Measurements from ENCODE around the gene TAX1BP3.
"Not testable (repeated sequence)": the region's sequence is repeated elsewhere in the genome, so short reads cannot be mapped to it uniquely, and the experiment has no call there.

TAX1BP3 gene

GRCh38 chr17:3668279-3669084 is at the start of gene TAX1BP3, which contains the start of gene EMC6:
TSS of gene TAX1BP3 (minus strand) at chr17:3668578. CDS start at chr17:3668526, 52 bp downstream.
TSS of gene EMC6 (plus strand) at chr17:3668812. CDS start at chr17:3669147, 335 bp downstream.
- DNase-seq = peak; percentile 98

GRCh38 chr17:3715296-3715695 is 46.9 kb upstream of the TAX1BP3 start:
- DNase-seq = no peak

- DNase-seq = peak; percentile 20
These were observed 44.6 kb upstream of the TAX1BP3 start for GRCh38 chr17:3712811-3713463.

GRCh38 chr17:3710951-3711383 is 42.6 kb upstream of the TAX1BP3 start:
- peak; percentile 91 for DNase-seq

GRCh38 chr17:3708366-3708765 is 40.0 kb upstream of the TAX1BP3 start:
- no peak for DNase-seq

- not testable (repeated sequence) for DNase-seq
These were observed 37.3 kb upstream of the TAX1BP3 start for GRCh38 chr17:3705718-3705984.

GRCh38 chr17:3704931-3705717 is 36.7 kb upstream of the TAX1BP3 start:
- no peak for DNase-seq

GRCh38 chr17:3702041-3702539 is 33.7 kb upstream of the TAX1BP3 start:
- DNase-seq = not testable (repeated sequence)

GRCh38 chr17:3699951-3700350 is 31.6 kb upstream of the TAX1BP3 start:
- DNase-seq = no peak

GRCh38 chr17:3698139-3698538 is 29.8 kb upstream of the TAX1BP3 start:
- DNase-seq = no peak

GRCh38 chr17:3697103-3697476 is 28.7 kb upstream of the TAX1BP3 start:
- DNase-seq = no peak

- peak; percentile 50 for DNase-seq
These were observed 27.5 kb upstream of the TAX1BP3 start, which contains the start of gene P2RX5 for GRCh38 chr17:3695723-3696411. TSS of gene P2RX5 (minus strand) at chr17:3696155. CDS start at chr17:3696005, 150 bp downstream.

GRCh38 chr17:3695129-3695722 is 26.8 kb upstream of the TAX1BP3 start:
- DNase-seq = no peak

- peak; percentile 49 for DNase-seq
These were observed 25.5 kb upstream of the TAX1BP3 start for GRCh38 chr17:3693829-3694231.

- DNase-seq = no peak
These were observed 24.8 kb upstream of the TAX1BP3 start for GRCh38 chr17:3693141-3693540.

GRCh38 chr17:3692346-3692745 is 24.0 kb upstream of the TAX1BP3 start:
- no peak for DNase-seq

GRCh38 chr17:3691617-3692067 is 23.3 kb upstream of the TAX1BP3 start:
- no peak for DNase-seq

- no peak for DNase-seq
These were observed 21.8 kb upstream of the TAX1BP3 start for GRCh38 chr17:3690094-3690715.

- no peak for DNase-seq
These were observed 21.1 kb upstream of the TAX1BP3 start for GRCh38 chr17:3689262-3690093.

GRCh38 chr17:3688852-3689261 is 20.5 kb upstream of the TAX1BP3 start:
- DNase-seq = no peak

All from CD4-positive, alpha-beta T cell treated with Interleukin-21 for 1 hour (primary cell).